ENCODE data around the gene SF3A2. TPM values are rescaled to one million over a fixed set of nuclear protein-coding genes. Genes with fewer than 3 reads are reported as not detected.
"Not testable (repeated sequence)": the region's sequence is repeated elsewhere in the genome, so short reads cannot be mapped to it uniquely, and the experiment has no call there.

The SF3A2 gene
- 30.0 TPM for total RNA-seq
- long read RNA-seq, transcript SF3A2-201 (9 exons, 1,963 nt), result major isoform, 30 of 49 reads
- long read RNA-seq, partial matches to known transcripts, result 9 of 49 reads
- long read RNA-seq, other reads (novel, unspliced or antisense), result 10 of 49 reads

- intact Hi-C loops (cut with DNase I), result loop anchor here (5.0 kb wide), 2 partner anchors 36 to 79 kb away; no protein-coding TSS in a partner anchor
- ATAC-seq (ENCODE audit: poor library complexity) (peak; percentile 94), DNase-seq (peak; percentile 98)
Measured at GRCh38 chr19:2236314-2237050, at the start of gene SF3A2, which contains the start of gene PLEKHJ1. TSS of gene SF3A2 (plus strand) at chr19:2236824. CDS start at chr19:2243419, 6,595 bp downstream. TSS of gene PLEKHJ1 (minus strand) at chr19:2236329. CDS start at chr19:2236248, 81 bp downstream.

- ATAC-seq (ENCODE audit: poor library complexity) (no peak), DNase-seq (no peak)
- intact Hi-C loops (cut with DNase I), result no loop called here
Measured at GRCh38 chr19:2187159-2187558, 49.5 kb upstream of the SF3A2 start.

- ATAC-seq (ENCODE audit: poor library complexity) (no peak), DNase-seq (no peak)
- intact Hi-C loops (cut with DNase I), result no loop called here
Measured at GRCh38 chr19:2188708-2189385, 47.8 kb upstream of the SF3A2 start.

GRCh38 chr19:2189880-2190279 lies 46.7 kb upstream of the SF3A2 start:
- ATAC-seq (ENCODE audit: poor library complexity) (no peak), DNase-seq (no peak)
- intact Hi-C loops (cut with DNase I), result no loop called here

- no peak for DNase-seq
- intact Hi-C loops (cut with DNase I), result no loop called here
- ATAC-seq (ENCODE audit: poor library complexity), result no peak
Measured at GRCh38 chr19:2190848-2191455, 45.7 kb upstream of the SF3A2 start.

GRCh38 chr19:2191456-2192310 lies 44.9 kb upstream of the SF3A2 start:
- ATAC-seq (ENCODE audit: poor library complexity) (no peak), DNase-seq (no peak)
- intact Hi-C loops (cut with DNase I), result no loop called here

GRCh38 chr19:2192862-2193261 lies 43.8 kb upstream of the SF3A2 start:
- ATAC-seq (ENCODE audit: poor library complexity) (no peak), DNase-seq (no peak)
- intact Hi-C loops (cut with DNase I), result no loop called here

GRCh38 chr19:2193807-2194206 lies 42.8 kb upstream of the SF3A2 start:
- intact Hi-C loops (cut with DNase I), result no loop called here

GRCh38 chr19:2194513-2195078 lies 42.0 kb upstream of the SF3A2 start:
- ATAC-seq (ENCODE audit: poor library complexity), result peak; percentile 42
- intact Hi-C loops (cut with DNase I), result no loop called here
- DNase-seq, result no peak

More at GRCh38 chr19:2193807-2194206, 42.8 kb upstream of the SF3A2 start:
- no peak for DNase-seq
- ATAC-seq (ENCODE audit: poor library complexity), result no peak

- intact Hi-C loops (cut with DNase I), result no loop called here
- no peak for DNase-seq
Measured at GRCh38 chr19:2195361-2195760, 41.3 kb upstream of the SF3A2 start.

GRCh38 chr19:2195914-2196313 lies 40.7 kb upstream of the SF3A2 start:
- ATAC-seq (ENCODE audit: poor library complexity), result no peak
- intact Hi-C loops (cut with DNase I), result no loop called here
- DNase-seq, result no peak

More at GRCh38 chr19:2195361-2195760, 41.3 kb upstream of the SF3A2 start:
- ATAC-seq (ENCODE audit: poor library complexity), result no peak

GRCh38 chr19:2197270-2197669 lies 39.4 kb upstream of the SF3A2 start:
- intact Hi-C loops (cut with DNase I), result no loop called here
- DNase-seq (no peak), ATAC-seq (ENCODE audit: poor library complexity) (no peak)

- intact Hi-C loops (cut with DNase I), result no loop called here
- ATAC-seq (ENCODE audit: poor library complexity), result no peak
Measured at GRCh38 chr19:2198317-2198716, 38.3 kb upstream of the SF3A2 start.

GRCh38 chr19:2199215-2199614 lies 37.4 kb upstream of the SF3A2 start:
- intact Hi-C loops (cut with DNase I), result no loop called here
- peak; percentile 47 for ATAC-seq (ENCODE audit: poor library complexity)
- no peak for DNase-seq

More at GRCh38 chr19:2198317-2198716, 38.3 kb upstream of the SF3A2 start:
- DNase-seq, result no peak

GRCh38 chr19:2199861-2200623 lies 36.6 kb upstream of the SF3A2 start:
- intact Hi-C loops (cut with DNase I), result no loop called here
- no peak for DNase-seq
- ATAC-seq (ENCODE audit: poor library complexity), result no peak

- DNase-seq; ATAC-seq (ENCODE audit: poor library complexity); intact Hi-C loops (cut with DNase I): not testable (repeated sequence)
Measured at GRCh38 chr19:2200624-2201294, 35.9 kb upstream of the SF3A2 start.
